GM19238 (cell line): ENCODE data around the gene PRKAR1B.

ENCODE experiments used
- DNase-seq: peaks from one replicate; pipeline ENCODE4 v3.0.0; 2011; ENCODE audit warnings: low spot score; ENCODE audit not compliant: insufficient read length

PRKAR1B gene

GRCh38 chr7:510782-511281 lies 216.2 kb downstream of the PRKAR1B start:
- DNase-seq, result no peak

DNA sequence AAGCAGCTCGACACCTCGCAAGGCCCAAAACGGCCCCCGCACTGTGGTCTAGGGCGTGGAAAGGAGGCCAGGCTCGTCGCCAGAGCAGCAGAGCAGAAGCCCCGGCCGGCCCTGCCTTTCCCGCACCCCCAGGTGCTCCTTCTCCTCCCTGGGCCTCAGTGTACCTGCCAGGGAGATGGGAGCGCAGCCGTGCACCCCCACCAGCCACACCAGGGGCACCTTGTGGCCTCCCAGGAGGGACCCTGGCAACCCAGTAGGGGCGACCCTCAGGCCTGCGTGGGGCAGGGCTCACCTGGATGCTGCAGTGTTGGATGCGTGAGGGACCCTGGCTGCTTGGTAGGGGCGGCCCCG lies 217.0 kb downstream of the PRKAR1B start:
- no peak for DNase-seq

- no peak for DNase-seq
These were observed 217.5 kb downstream of the PRKAR1B start for GRCh38 chr7:509426-510130.

DNA sequence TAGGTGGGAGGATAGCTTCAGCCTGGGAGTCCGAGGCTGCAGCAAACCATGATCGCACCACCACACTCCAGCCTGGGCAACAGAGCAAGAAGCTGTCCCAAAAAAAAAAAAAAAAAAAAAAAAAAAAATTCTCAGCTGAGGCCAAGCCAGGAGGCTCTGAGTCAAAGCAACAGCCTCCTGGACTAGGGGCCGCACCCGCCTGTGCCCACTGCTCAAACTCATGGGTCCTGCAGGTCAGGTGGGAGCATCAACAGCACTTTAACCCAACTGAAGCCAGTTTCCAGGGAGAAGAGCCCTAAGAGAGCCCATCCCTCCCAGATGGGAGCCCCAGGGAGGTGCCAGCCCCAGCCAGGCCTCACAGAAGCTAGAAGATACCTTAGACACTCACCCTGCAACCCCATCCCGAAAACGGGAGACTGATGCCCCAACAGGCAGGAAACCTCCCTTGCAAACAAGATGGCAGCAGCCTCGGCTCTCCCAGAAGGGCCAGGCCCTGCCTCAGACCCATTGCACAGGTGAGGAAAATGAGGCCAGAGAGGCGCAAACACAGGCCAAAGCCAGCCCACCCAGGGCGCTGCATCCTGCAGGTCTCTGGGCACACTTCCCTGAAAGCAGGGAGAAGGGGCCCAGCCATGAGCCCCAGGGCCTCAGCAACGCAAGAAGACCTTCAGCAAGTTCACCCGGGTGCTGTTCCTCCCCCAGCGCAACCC lies 218.5 kb downstream of the PRKAR1B start:
- DNase-seq, result no peak

GRCh38 chr7:507623-508300 lies 219.3 kb downstream of the PRKAR1B start:
- no peak for DNase-seq

DNA sequence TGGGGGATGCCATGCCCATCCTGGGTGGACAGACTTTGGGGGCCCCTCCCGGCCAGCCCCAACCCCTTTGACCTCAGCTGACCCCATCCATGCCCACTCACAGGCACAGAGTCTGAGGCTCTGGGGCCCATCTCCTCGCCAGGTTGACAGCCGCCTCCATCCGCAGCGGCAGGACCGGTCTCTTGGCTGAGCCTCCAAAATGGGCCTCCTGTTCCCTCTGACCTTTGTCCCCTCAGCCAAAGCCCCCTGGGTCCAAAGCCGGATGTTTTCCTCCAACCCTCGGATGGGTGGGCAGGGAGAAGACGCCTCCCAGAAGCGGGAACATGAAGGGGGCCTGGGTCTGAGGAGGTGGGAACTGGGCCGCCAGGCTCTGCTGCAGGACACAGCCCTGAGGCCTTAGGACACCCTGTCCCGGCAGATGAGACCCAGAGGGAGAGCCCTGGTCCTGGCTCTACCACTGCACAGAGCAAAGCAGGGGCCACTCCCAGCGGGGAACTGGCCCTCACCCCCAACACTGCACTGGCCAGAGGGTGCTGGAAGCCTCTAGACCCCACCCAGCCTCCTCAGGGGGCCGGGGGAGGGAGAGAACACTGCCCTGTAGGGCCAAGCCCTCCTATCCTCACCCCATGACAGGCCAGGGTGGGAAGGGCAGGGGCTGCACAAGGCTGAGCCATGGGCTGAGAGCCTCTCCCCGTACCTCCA lies 220.0 kb downstream of the PRKAR1B start:
- no peak for DNase-seq

DNA sequence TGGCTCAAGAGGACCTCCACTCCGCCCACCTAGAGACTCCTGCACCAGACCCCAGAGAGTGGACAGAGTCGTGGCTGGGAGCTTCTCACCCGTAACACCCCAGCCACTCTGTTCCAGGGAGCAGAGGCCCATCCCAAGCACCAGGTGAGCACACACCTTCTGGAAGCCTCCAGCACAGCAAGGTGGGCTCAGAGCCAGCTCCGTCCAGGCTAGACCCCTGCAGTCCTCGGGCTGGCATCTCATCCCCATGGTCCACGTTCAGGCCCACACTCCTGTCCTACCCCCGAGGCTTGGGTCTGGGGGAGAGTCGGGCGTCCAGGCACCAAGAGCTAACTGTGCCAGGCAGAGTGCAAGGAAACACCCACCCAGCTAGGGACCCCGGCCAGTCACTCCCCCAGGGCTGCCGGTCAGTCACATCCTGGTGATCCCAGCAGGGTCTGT lies 220.7 kb downstream of the PRKAR1B start:
- no peak for DNase-seq

DNA sequence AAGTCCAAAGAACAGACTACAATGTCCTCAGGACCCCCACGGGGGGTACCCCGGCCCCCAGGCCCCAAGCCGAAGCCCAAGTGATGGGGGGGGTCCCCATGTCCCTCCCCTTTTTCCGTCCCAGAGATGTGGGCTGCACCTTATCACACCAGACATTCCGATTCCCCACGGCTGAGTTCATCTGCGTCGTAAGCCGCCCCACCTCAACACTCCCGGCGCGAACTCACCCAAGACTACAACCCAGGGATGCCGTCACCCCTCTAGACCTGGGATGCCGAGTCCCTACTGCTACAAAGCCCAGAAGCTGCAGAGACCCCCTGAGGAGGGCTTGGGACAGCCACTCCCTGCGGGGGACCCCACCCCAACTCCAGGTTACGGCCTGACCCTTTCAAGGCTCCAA lies 221.9 kb downstream of the PRKAR1B start:
- no peak for DNase-seq

DNA sequence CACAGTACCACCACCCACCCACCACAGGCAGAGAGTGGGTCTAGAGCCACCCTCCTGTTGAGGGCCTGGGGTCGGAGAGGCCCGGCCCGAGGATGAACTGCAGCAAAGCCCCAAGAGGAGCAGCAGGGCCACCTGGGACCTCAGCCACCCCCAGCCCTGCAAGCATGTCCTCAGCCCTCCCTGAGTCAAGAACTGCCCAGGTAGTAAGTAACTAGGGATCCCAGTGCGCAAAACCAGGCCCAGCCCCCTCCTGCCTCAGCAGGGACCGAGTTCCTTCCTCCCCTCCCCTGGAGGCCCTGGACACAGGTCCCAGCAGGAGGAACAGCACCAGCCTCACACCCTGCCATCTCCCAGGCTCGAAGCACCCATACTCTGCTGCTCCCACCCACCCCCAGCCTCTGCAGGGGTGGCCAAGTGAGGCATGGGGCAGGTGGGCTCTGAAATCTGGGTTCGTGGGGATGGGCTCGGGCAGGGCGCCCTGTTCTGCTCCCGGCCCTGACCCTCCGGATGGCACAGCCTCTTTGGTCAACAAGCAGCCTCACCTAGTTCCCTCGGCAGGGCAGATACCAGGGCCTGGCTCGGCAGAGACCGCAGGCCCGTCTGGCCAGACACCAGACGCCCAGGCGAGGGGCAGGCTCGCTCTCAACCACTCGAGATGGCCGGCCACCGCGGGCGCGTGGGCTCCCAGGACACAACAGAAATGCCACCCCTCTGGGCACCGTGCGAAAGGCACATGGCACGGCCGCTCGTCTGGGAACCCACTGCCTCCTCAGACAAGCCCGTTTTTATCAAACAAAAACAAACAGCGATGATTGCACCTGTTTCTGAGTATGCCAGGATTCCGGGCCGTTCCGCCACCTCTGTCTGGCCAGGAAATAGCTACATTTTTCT lies 222.6 kb downstream of the PRKAR1B start:
- no peak for DNase-seq

DNA sequence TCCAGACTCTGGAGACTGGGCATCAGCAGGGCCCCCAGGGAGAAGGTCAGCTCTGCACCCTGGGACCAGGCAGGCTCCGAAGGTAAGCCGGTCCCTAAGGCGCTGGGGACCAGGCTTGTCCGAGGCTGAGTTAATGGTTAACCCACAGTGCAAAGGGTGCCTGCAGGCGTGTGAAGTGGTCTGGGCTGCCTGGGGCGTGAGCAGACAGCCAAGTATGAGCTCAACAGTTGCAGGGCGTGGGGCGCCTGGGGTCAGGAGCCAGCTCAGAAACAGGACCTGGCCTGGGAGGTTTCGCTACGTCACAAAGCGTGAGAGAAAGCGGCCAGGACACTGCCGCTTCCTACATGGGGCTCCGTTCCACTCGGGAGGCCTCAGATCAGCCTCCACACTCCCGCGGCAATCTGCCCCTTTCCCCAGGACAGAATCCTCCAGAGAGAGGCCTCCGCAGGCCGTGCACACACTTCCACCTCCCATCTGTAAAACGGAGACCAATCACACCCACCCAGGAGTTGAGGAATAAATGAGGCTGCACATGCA lies 223.4 kb downstream of the PRKAR1B start:
- no peak for DNase-seq

DNA sequence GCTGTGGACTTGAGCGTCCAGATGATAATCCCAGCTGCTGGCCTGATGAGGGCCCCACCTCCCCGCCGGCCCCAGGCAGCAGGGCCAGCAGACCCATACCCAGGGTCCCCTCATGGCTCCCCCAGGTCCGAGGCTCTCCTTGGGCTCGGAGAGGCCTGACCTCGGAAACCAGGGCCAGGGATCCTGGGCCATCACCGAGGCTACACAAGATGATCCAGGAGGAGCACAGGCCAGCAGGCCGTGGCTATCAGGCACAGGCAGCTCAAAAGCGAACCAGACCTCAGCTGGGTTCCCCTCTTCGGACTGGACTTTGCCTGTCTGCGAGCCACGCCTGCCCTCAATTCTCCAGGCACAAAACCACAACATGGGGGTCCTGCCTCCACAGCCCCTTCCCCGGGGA lies 224.8 kb downstream of the PRKAR1B start:
- no peak for DNase-seq

DNA sequence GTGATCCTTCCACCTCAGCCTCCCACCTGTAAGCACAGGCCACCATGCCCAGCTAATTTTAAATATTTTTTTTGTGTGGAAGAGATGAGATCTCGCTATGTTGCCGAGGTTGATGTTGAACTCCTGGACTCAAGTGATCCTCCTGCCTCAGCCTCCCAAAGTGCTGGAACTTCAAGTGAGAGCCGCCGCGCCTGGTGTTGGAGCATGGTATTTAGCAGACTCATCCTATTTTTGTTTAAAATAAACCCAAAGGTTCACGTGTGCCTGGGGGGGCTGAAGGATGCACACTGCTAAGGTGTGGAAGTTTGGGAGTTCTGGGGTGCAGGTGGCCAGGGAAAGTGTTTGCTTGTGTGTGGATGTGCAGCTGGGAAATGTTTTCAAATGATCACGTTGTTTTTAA lies 225.6 kb downstream of the PRKAR1B start:
- DNase-seq, result no peak

GRCh38 chr7:500521-501420 lies 226.3 kb downstream of the PRKAR1B start:
- no peak for DNase-seq

- DNase-seq, result no peak
These were observed 227.1 kb downstream of the PRKAR1B start for GRCh38 chr7:499853-500485.
